HG03439 (cell line): ENCODE measurements around the gene KIAA0753.

ENCODE experiments used
- ATAC-seq: cut with Tn5 transposase; IDR thresholded peaks from one replicate; pipeline ENCODE4 v1.9.1; 2021; ENCODE audit warnings: mild to moderate bottlenecking, moderate library complexity; ENCODE audit not compliant: unreplicated experiment

KIAA0753 gene

GRCh38 chr17:6643451-6644125 lies 3.1 kb upstream of the KIAA0753 start:
- ATAC-seq: no peak

GRCh38 chr17:6642592-6642991 lies 2.1 kb upstream of the KIAA0753 start:
- ATAC-seq: no peak

GRCh38 chr17:6641247-6641863 lies 844 bp upstream of the KIAA0753 start:
- ATAC-seq: no peak

- peak; percentile 7 for ATAC-seq
Measured at GRCh38 chr17:6639586-6640535, 650 bp downstream of the KIAA0753 start.

- ATAC-seq: no peak
Measured at GRCh38 chr17:6639014-6639585, 1.4 kb downstream of the KIAA0753 start.

GRCh38 chr17:6638046-6638908 lies 2.2 kb downstream of the KIAA0753 start:
- ATAC-seq: no peak

GRCh38 chr17:6637458-6637840 lies 3.1 kb downstream of the KIAA0753 start:
- ATAC-seq: no peak

- ATAC-seq: no peak
Measured at GRCh38 chr17:6636616-6637457, 3.7 kb downstream of the KIAA0753 start.

- ATAC-seq: no peak
Measured at GRCh38 chr17:6636105-6636504, 4.4 kb downstream of the KIAA0753 start.

- ATAC-seq: no peak
Measured at GRCh38 chr17:6633263-6633662, 7.2 kb downstream of the KIAA0753 start.

- ATAC-seq: no peak
Measured at GRCh38 chr17:6632530-6632929, 8.0 kb downstream of the KIAA0753 start.

- no peak for ATAC-seq
Measured at GRCh38 chr17:6630390-6630789, 10.1 kb downstream of the KIAA0753 start.

- no peak for ATAC-seq
Measured at GRCh38 chr17:6627019-6627418, 13.5 kb downstream of the KIAA0753 start.

GRCh38 chr17:6626616-6627015 lies 13.9 kb downstream of the KIAA0753 start:
- ATAC-seq: no peak

- ATAC-seq: no peak
Measured at GRCh38 chr17:6623941-6624340, 16.6 kb downstream of the KIAA0753 start.

- no peak for ATAC-seq
Measured at GRCh38 chr17:6611231-6611630, 29.3 kb downstream of the KIAA0753 start.

- ATAC-seq: no peak
Measured at GRCh38 chr17:6610011-6610410, 30.5 kb downstream of the KIAA0753 start.

GRCh38 chr17:6608321-6608720 lies 32.2 kb downstream of the KIAA0753 start:
- no peak for ATAC-seq

GRCh38 chr17:6605142-6605541 lies 35.4 kb downstream of the KIAA0753 start:
- ATAC-seq: no peak
